C4-2B (cell line): ENCODE measurements around the gene SLX4IP.

Experiments
- H3K27ac ChIP-seq: fragments of 450-650 bp; 2 replicates; pipeline ENCODE4 v1.5.1; 2017
- CTCF ChIP-seq: fragments of 450-650 bp; conservative IDR thresholded peaks from 2 replicates; pipeline ENCODE4 v1.5.1; 2017; ENCODE audit warnings: mild to moderate bottlenecking
- ZFX ChIP-seq: fragments of 450-650 bp; IDR thresholded peaks from 2 replicates; pipeline ENCODE4 v1.6.1; 2017

SLX4IP gene

GRCh38 chr20:10625641-10626040, 190.5 kb downstream of the SLX4IP start:
- no peak overlapping the region for H3K27ac ChIP-seq
- no peak for TF ChIP-seq ZFX
- no peak for TF ChIP-seq CTCF

GRCh38 chr20:10626896-10627295, 191.8 kb downstream of the SLX4IP start:
- H3K27ac ChIP-seq, result no peak overlapping the region
- no peak for TF ChIP-seq CTCF

DNA sequence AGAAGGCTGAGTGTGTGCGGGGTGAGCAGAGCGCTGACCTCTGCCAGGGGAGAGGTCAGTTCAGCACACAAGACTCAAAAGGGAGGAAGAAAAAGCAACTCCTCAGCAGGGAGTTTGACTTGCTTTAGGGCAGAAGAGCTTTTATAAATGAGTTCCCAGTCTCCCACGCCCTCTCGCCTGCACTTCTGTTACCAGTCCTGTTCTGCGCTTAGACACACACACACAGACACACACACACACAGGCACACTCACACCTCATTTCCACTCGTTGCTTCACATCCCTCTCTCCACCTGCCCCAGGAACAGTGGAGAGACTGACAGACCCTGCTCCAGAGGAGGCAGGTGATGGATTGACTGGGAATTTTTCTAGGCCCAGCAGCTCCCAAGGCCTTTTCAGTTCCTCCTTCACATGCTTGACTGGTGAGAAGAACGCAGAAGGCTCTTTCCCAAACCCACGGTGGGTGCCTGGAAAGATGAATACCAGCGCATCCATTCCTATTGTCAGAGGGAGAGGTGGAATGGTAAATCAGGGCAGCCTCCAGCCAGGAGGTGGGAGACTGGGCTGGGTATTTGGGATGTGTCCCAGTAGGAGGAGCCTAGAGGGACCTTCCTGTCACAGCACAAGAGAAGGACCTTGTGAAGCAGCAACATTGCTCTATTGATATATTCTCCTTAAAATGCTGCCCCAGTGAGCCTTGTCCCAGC, 195.0 kb downstream of the SLX4IP start:
- TF ChIP-seq CTCF (no peak), ZFX (no peak)
- H3K27ac ChIP-seq, result no peak overlapping the region

DNA sequence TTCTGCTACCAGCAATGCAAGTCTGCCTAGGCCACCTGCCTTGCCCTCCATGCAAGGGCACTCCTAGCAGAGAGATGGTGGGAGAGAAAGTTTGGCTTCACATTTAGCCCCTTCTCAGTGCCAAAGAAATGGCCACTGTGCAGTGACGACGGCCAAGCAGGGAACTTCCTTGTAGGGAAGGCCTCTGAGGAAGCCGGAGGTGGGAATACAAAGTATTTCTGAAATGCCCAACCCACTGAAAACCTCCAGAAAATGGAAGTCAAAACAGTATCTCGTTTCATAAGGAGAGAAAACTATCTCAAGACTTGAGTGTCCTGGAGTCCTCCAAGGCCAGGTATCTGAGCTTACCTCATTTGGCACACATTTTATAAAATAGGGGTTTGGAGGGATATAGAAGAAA, 196.0 kb downstream of the SLX4IP start:
- no peak for TF ChIP-seq CTCF
- TF ChIP-seq ZFX, result no peak
- no peak overlapping the region for H3K27ac ChIP-seq

DNA sequence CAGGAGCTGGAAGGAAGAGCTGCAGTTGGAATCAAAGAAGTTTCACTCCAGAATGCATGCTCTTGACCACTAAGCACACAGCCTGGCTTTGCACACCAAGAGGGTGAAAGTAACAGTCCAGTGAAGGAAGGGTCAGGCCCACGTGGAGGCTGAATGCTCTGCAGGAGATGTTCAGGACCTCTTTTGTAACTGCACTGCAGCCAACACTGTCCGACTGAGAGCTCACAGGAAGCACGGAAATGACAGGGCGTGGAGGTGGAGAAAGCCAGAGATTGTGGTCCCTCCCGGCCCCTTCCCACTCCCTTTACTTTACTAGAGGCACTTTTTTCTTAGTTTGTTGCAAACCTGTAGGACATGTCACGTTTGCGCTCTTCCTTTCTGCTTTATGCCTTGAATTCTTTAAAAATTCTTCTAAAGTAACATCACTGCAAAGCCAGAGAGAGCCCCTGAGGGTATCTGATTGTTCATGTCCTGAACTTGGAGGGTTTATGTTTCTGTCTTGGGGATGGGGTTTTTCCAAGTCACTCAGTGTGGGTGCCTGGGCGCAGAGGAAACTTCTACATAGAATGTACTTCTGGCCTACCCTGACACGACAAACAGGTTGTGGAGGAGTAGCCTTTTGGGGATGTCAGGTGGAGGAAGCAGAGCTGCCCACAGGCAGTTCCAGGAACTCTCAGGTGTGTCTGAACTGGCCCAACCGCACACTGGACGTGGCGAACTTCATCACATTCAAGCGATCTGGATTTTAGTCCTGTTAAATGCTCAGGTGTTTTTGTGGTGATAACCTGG, 197.8 kb downstream of the SLX4IP start:
- no peak overlapping the region for H3K27ac ChIP-seq

GRCh38 chr20:10633718-10634117, 198.6 kb downstream of the SLX4IP start:
- no peak for TF ChIP-seq ZFX
- TF ChIP-seq CTCF, result no peak
- H3K27ac ChIP-seq, result no peak overlapping the region

More for the DNA sequence above, 197.8 kb downstream of the SLX4IP start:
- TF ChIP-seq ZFX (no peak), CTCF (no peak)

- no peak overlapping the region for H3K27ac ChIP-seq
- TF ChIP-seq CTCF (no peak), ZFX (no peak)
Measured at GRCh38 chr20:10634211-10634610, 199.1 kb downstream of the SLX4IP start.
